GM19193 (cell line): ENCODE measurements around the gene GSG1L.

Experiments used
- POLR2A ChIP-seq: IDR thresholded peaks from 4 replicates; pipeline ENCODE4 v1.6.1; 2011; ENCODE audit not compliant: insufficient read depth, insufficient read length; ENCODE audit errors: extremely low read depth

GSG1L gene

DNA sequence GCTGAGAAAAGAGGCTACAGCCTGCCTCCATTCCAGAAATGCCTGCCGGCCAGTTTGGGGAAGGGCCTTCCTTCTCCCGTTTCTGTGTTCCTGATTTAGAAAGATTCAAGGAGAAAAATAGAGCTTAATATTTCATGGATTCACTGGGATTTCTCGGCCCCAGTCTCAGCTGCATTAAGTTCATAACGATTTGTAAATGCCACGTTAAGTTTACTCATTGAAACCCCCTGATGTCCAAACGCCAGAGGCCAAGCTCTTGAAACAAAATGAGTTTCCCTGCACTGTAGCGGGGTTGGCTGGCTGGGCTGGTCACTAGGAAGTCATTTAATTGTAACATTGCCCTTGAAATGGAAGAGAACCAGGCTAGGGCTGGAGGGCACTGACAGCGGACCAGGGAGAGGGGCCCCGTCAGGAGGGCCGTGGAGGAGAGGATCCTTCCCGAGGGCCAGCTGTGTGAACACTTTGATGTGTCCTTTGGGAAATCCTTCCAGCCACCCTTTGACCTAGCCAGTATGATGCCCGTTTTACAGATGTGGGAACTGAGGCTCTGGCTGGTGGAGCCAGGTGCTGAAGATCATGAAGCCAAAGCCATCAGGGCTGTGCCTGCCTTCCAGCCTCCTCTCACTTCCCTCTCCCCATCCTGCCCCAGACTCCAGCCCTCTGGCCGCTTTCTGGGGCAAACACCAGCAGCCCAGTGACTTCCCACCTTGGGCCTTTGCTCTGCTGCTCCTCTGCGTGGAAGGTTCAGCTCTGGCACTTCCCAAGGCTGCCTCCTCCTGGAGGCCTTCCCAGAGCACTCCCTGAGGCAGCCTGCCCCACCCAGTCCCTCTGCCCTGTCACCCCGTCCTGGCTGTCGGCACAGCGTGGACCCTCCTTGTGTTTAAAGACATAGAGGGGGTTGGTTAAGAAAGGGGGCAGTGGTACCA lies 293.0 kb downstream of the GSG1L start:
- no peak for TF ChIP-seq POLR2A

DNA sequence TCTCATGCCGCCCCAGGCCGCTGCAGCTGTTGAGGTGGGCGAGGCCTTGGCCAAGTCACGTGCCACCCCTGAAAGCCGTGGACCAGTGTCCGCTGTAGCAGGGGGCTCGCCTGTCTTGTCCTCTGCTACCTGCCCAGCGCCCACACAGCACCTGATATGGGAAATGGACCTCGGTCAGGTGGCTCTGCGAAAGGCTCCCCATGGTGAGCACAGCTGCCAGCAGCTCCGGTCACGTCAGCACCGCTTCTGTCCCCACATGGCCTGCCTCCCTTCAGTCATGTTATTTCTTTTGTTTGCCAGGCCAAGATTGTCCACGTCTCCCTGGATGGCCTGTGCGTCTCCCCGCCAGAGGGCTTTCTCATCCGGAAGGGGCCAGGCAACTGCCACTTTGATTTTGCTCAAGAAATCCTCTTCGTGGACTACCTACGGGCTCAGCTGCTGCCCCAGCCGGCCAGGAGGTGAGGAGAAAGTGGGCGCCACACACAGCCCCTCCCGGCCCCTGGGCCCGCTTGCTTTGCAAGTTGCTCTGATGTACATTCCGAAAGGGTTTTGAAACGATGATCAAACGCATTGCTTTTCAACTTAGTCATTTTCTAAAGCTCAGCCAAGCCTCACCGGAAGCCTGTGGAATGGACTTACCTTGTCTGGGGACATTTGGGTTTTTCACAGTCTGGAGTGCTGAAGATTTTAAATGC lies 293.8 kb downstream of the GSG1L start:
- TF ChIP-seq POLR2A = no peak

DNA sequence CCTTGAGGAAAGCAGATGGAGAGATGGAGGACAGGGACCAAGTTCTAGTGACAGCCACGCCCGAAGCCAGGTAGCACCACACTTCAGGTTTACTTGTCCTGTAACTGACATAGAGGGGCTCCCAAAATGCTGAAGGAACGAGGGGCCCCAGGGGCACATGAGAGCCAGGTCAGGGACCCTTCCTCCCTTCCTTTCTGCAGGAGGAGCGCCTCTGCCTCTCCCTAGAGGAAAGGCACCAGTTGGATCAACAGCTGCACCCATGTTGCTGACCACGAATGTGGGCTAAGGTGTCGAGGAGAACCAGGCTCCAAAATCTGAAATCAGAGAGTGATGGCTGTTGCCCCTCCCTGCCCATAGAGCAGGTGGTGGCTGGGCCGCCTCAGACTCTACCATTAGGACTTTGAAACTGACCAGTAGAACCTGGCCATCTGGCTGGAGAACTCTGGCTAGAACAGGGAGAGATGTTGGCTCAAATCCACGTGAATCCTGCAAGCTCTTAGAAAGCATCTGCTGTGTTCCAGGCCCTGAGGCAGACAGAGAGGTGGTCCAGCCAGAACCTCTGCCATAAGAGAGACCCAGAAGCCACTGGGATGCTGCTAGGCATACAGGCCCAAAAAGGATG lies 294.8 kb downstream of the GSG1L start:
- TF ChIP-seq POLR2A = no peak

DNA sequence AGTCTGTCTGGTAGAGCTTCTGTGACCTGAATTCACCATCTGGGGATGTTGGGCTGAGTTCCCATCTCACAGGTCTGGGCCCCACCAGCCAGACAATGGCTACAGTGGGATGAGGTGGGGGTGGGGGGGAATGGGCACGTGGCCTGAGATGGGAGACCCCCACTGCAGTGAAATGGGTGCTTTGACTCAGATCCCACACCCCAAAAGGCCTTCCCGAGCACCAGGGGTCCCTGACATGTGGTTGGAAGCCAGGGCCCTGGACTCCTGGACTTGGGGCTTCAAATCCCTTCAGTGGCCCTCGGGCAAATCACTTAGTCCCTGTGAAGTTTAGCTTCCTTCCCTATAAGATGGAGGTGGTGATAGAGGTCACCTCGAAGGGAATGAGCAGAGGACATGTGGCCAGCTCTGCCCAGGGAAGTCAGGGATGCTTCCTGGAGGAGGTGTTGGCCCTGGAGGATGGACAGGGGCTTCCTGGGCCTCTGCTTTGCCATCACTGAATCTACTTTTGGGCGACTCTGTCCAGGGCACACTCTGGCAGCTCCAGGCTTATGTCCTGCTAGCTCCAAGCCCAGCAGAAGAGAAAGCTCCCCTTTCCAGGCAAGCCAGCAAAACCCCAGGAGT lies 295.4 kb downstream of the GSG1L start:
- no peak for TF ChIP-seq POLR2A

DNA sequence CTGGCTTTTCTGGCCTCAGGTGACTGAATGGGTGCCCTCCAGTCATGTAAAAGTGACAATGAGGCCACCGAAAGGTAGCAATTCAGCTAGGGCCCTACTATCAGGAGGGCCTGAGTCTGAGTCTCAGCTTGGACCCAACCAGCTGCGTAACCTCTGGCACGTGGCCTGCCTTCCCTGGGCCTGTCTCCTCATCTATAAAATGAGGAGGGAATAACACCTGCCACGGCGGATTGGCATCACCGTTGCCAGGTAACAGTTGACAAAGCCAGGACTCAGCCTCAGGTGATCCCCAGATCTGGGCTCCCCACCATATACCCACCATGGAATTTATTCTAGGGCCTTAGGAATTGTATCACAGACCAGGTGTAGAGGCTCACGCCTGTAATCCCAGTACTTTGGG lies 296.4 kb downstream of the GSG1L start:
- TF ChIP-seq POLR2A = no peak

DNA sequence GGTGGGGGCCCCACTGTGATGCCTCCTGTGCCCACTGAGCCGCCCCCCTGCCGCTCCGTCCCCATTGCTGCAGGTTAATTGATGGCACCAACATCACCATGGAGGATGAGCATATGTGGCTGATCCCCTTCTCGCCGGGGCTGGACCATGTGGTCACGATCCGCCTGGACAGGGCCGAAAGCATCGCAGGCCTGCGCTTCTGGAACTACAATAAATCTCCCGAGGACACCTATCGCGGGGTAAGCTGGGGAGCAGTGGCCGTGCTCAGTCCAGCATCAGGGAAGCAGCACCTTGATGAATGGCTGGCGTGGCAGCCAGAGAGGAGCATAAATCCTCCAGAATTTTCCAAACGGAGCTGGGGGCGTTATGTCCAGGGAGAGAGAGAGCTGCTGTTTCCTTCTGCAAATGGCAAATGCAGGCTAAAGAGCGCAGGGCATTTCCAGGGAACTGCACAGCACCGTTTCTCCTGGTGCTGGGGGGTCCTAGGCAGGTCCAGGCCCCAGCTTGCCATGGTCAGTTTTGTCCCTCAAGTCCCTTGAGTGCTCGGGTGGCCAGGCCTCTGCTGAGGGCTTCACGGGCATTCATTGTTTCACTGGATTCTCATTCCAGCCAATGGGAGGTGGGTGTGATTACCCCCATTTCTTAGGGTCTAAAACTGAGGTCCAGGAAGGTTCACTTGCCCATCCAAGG lies 297.1 kb downstream of the GSG1L start:
- TF ChIP-seq POLR2A = no peak

DNA sequence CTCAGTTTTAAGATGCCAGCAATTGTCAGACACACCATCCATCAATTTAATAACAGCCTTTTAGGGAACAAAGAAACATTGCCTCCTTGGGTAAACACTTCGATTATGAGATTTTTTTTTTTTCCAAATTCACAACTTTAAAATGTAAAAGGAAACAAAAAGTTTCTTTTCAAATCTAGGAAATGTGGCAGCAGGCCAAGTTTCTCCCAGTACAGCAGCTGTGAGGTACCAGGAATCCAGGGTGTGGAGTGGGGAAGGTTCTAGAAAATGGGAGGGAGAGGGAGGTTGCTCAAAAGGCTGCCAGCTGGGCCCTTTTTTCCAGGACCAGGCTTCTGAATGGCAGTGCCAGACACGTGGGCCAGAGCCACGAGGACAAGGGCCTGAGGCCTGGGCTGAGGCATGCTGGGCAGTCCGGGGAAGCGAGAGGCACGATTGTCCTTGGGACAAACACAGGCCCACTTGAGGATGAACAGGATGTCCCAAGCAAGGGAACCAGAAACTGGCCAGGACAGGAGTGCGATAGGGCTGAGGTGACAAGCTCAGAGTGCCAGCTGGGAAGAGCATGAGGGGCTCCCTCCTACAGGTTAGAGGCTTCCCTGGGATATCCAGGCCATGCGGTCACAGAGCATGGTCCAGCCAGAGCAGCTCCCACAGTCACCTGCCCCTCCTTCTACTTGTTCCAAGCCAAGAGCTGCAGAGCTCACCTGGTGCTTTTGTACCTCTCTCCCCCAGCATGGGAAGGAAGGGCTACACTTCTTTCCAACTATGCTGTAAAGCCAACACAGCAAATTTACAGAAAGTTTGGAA lies 298.4 kb downstream of the GSG1L start:
- no peak for TF ChIP-seq POLR2A

DNA sequence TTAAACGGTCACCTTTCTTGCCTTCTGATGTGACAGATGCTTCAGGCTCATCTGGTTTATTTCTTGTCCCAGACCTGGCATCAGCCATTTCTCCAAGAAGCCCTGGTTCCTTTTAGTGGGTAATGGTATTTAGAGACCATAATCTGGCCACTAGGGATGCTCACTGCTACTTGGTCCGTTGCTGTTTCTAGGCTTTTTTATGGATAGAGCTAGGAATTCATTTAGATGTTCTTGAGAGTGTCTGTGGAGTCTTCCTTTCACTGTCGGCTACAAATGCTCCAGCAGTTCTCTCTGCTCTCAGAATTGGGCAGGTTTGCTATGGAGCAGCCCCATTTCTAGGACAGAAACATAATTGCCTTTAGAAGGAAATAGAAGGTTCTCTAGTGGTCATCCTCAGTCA lies 299.1 kb downstream of the GSG1L start:
- no peak for TF ChIP-seq POLR2A

DNA sequence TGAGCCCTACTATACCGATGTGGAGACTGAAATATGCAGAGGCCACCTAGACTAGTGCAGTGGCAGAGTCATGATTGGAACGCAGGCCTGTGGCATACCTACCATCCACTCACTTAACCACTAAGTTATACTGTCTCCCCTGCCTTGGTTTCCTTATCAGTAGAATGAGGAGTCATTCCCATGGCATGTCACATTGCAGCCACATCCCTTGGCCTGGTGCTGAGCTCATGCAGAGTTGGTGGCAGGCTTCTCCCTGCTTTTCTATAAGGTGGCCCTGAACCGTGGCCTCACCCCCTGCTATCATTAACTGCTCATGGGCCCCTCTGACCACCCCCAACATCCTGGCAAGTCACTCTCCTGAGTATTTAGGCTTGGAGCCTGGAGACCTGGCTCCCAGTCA lies 301.1 kb downstream of the GSG1L start:
- no peak for TF ChIP-seq POLR2A

DNA sequence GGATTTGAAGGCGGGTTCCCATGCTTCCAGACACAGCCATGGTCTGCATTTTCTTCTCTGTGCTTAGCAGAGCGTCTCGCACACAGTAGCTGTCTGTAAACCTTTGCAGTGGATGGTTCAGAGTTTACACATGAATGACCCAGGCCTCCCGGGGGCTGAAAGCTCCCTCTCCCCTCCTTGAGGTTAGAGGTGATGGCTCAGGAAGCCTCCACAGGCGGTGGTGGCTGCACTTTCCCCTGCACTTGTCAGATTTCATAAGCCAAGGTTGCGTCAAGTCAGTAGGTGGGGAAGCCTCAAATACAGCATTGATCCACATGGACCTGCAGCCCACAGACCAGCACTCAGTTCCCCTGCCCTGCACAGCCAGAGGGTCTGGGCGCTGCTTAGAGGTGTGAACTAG lies 301.7 kb downstream of the GSG1L start:
- no peak for TF ChIP-seq POLR2A

DNA sequence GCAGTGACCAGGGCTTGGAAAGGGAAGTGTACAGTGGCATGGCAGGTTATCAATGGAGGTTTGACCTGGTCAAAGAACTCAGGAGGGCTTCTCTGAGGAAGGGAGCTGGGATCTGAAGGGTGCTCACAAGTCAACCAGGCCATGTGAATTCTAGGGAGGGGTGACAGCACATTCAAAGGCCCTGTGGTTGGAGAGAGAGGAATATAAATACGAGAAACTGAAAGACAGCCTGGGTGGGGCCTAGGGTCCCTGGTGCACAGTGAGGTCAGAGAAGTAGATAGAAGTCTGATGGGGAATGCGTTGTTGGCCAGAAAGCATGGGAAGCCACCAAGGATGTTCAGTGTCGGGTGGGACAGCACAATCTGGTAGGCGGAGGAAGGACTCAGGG lies 302.7 kb downstream of the GSG1L start:
- TF ChIP-seq POLR2A = no peak

DNA sequence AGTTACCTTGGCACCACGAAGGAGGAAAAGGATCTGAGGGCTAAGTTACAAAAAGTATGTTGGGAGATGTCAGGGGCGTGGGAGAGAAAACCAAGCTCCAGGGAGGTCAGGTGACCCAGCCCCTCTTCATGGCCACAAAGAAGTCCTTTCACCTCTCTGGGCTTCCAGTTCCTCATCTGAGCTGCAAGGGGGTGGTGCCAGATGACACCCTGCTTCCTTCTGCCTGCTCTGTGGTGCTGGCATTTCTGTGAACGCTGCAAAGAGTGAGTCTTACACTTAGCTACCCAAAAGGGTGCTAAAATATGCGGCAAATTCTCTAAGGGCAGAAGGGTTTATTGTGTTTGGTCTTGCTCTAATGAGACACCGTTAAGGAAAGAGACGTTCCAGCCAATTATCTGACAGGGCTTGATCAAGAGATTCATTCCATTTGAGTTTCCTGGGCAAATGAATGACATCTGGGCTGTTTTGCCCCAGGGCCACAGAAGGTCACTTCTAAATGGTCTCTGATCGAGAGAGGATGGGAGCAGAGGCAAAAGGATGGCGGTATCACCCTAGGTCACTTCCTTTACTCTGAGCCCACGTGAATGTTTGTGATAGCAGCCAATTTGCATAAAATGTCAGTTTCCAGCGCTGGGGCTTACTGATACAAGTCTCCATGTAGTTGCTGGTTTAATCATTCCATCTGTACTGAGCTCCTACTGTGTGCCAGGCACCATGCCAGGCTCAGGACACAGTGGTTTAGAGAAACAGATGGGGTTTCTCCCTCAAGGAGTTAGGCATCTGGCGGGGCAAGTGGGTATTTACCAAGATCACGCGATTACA lies 303.3 kb downstream of the GSG1L start:
- no peak for TF ChIP-seq POLR2A

DNA sequence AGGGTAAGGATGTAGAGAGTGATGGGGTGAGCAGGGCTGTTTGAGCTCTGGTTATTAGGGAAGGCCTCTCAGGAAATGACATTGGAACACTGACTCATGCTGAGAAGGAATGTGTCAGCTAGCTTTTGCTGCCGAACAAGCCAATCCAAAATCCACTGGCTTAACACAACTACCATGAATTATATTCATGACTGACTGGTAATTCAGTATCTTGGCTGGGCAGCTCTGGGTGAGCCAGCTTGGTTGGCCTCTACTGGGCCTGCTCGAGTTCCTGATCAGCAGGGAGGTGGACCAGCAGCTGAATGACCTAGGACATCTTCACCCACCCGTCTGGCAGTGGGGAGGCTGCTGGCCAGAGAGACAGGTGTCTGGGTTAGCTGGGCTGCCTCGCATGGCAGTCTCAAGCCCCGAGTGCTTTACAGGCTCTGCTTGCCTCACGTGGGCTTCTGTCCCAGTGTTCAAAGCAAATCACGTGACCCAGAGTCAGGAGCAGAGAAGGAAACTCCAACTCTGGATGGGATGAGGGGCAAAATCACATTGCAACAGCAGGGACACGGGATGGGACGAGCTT lies 304.1 kb downstream of the GSG1L start:
- no peak for TF ChIP-seq POLR2A
